ENCODE measurements around the gene PANK1.

- TF ChIP-seq ZNF671 (CRISPR knock-in tag; IDR thresholded peaks at IDR 0.05) (no peak), NFYB (CRISPR knock-in tag; conservative IDR thresholded peaks at IDR 0.05; ENCODE audit: low read depth) (no peak), RELA (CRISPR knock-in tag; IDR thresholded peaks at IDR 0.05; ENCODE audit: borderline replicate concordance) (no peak), CTCF (IDR thresholded peaks at IDR 0.05) (no peak), TCF7 (CRISPR knock-in tag; IDR thresholded peaks at IDR 0.05; ENCODE audit: low read depth) (no peak), JUN (CRISPR knock-in tag; IDR thresholded peaks at IDR 0.05) (no peak), ZNF263 (CRISPR knock-in tag; IDR thresholded peaks at IDR 0.05; ENCODE audit: low read depth) (no peak), ZNF138 (CRISPR knock-in tag; conservative IDR thresholded peaks at IDR 0.05) (no peak), NR3C1 (CRISPR knock-in tag; conservative IDR thresholded peaks at IDR 0.05; ENCODE audit: low read depth) (no peak)
Observed at GRCh38 chr10:89632824-89633223, 12.2 kb downstream of the PANK1 start.
